Activated effector memory CD4-positive, alpha-beta T cell treated with anti-CD3 and anti-CD28 coated beads, Interleukin-2, amount 50 U/mL, for 16 hours (primary cell): ENCODE results near the gene UPP2.

Source experiments
- DNase-seq: peaks from one replicate; pipeline ENCODE4 v3.0.0-alpha.2; 2020

UPP2 gene

DNA sequence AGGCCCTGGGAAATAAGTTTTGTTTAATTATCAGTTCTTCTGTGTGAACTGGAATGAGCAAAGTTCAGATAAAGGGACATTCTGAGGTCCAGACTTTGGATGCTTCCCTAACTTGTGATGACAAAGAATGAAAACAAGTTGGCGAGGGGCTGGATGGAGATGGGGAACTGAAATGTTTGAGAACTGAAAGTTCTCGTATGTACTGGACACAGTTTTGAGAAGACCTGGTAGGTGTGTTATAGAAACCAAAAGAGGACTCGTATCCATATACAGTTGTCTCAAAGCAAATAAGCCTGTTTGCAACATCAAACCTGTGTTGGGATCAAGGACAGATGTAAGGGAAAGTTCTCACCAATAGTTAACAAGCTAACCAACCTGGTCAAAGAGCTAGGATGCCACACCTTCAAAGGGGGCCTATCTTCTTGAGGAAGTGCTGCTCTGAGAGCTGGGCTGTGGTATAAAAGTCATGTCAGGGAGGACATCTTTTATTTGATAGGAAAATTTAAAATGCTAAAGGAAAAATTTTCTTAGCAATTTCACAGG lies at the start of gene UPP2:
Gene UPP2 (plus strand): TSS at position 493 of the 543 bp plus-strand sequence. CDS start 188 bp downstream, outside the sequence.
- DNase-seq = no peak

DNA sequence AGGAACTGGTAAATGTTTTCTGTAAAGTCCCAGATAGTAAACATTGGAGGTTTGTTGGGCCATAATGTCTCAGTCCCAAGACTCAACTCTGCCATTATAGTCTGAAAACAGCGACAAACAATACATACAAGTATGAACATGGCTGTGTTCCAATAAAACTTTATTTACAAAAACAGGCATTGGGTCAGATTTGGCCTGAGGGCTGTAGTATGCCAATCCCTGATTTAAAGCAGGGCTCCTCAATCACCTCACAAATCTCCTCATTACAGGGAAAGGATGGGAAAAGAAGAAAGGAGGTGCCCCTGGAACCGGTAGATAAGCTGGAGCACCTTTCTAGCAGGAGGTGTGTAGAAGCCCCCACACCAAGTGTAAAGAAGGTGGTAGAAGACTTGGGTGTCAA lies 48.9 kb upstream of the UPP2 start:
- no peak for DNase-seq

DNA sequence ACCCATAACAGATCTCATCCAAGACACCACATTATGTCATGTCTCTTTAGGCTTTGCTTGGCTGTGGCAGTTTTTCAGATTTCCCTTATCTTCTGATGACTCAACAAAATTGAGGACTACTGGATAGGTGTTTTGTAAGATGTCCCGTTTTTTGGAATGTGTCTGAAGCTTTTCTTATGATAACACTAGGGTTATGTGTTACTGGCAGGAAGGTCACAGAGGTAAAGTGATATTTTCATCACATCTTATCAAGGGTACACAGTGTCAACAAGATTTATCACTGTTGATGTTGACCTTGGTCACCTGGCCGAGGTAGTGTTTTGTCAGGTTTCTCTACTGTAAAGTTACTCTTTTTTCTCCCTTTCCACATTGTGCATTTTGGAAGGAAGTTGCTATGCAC lies 44.8 kb upstream of the UPP2 start:
- DNase-seq = no peak

DNA sequence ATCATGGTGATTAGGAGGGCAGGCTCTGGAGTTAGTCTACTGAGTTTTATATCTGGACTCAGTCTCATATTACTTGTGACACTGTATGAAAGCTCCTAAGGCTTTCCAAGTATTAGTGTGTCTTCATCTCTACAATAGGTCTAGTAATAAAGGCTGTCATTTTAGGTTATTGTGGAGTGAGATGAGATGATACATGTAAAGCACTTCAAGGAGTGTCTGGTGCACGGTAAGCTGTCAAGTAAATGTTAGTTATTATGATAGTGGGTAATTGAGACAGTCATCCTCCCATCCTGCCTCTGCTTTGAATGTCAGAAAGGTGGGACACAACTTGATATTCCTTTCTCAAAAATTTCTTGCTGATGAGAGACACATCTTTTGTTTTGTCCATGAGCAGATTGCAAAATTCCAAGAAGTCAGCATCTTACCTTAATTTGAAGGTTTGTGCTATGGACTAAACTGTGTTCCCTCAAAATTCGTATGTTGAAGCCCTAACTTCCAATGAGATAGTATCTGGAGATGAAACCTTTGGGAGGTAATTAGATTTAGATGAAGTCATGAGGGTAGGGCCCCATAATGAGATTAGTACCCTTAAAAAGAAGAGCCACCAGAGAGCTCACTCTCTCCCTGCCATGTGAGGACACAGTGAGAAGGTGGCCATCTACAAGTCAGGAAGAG lies 41.4 kb upstream of the UPP2 start:
- no peak for DNase-seq

DNA sequence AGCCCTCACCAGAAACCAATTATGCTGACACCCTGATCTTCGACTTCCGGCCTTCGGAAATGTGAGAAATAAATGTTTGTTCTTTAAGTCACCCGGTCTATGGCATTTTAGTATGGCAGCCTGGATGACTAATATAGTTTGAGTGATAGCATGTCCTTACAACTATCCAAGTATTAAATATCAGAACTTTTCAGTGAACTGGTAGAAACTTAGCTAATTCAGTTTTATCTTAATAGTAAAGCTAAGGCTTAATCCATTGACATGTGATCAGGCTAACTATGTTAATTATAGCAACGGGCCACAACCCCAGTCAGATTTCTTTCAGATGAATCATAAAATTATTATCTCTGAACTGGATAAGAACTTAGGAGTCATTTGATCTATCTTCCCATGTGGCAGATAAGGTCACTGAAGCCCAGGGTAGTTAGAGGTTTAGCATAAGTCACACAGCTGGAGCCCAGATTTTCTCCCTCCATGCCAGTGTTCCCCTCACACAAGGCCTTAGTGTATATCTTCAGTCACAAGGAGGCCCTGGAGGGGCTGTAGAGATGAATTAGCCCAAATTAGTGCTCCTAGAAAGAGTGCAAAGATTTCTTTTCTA lies 40.7 kb upstream of the UPP2 start:
- DNase-seq = no peak

DNA sequence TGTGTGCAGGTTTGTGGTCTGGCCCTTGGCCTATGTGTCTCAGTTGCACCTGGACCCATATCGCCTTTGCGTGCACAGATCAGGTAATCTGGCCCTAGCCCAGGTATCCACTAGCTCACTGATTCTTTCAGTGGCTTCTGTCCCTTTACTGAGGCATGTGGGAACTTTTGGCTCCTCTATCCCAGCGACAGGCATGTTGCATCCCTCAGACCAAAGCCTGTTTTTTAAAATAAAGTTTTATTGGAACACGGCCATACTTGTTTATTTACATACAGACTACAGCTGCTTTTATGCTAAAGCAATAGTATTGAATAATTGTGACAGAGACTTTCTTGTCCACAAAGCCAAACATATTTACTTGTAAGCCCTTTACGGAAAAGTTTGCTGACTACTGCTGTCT lies 39.9 kb upstream of the UPP2 start:
- DNase-seq = no peak

DNA sequence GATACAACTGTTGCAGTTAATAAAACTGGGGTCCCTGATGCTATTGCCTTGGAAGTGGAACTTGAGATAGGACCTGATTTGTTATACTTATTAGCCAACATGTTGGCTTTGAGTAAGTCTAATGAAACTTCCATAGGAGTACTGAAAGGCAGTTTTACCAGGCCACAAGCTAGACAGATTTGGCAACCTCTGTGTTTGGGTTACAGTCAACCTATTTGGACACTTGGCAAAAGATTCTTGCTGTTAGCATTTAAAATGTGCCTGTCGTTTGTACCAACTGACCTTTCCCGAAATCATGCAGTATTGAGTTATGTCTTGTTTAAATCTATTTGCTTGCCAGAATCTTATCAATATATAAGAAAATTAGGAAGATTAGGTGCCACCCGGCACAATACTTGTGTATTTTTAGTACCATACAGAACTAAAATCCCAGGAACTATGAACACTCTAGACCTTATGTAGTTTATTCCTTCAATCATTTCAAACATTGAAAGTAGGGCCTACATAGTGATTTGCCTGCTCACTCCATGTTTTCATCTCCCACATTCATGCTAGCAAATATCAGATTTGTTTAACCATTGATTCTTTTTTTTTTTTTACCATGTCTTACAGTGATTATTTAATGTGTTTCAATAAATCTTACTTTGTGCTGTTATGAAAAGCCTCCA lies 35.5 kb upstream of the UPP2 start:
- no peak for DNase-seq

DNA sequence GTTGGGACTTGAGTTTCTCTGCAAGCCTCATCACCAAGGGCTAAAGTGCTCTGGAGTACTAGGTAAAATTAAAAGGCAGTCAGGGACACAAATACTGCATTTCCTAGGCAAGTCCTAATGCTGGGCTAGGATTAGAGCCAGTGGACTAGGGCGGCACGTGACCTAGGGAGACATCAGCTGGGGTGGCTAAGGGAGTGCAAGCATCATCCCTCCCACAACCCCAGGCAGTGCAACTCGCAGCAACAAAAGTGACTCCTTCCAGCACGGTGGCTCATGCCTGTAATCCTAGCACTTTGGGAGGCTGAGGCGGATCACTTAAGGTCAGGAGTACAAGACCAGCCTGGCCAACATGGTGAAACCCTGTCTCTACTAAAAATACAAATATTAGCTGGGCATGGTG lies 30.7 kb upstream of the UPP2 start:
- DNase-seq = no peak

DNA sequence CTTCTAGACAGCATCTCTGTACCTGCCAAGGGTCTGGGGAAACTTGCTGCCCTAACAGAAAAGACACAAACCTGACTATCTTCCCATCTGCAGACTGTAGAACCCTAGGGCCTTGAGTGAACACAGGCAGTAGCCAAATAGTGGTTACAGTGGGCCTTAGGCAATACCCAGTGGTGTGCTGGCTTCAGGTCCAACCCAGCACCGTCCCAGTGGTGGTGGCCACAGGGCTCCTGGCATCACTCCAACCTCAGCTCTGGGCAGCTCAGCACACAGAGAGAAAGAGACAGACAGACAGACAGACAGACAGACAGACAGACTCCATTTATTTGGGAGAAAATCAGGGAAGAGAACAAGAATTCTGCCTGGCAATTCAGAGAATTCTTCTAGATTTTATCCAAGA lies 29.3 kb upstream of the UPP2 start:
- DNase-seq = no peak

DNA sequence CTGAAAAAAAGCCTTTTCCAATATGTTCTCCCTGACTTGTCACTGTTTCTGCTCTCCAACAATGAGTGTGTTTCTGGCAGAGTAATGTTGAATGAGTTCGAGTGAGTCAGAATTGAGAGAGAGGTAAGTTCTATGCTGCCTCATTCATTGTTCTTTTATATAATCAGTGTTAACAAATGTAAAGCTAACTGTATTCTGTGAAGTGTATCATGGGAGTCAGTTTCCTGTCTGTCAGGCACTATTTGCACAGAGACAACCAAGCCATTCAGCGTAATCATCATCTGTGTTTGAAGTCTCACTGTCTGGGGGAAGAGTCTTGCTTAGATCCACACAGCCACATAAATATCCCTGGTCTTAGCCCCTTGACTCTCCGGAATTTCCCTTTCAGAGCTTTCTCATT lies 22.0 kb upstream of the UPP2 start:
- DNase-seq = no peak

DNA sequence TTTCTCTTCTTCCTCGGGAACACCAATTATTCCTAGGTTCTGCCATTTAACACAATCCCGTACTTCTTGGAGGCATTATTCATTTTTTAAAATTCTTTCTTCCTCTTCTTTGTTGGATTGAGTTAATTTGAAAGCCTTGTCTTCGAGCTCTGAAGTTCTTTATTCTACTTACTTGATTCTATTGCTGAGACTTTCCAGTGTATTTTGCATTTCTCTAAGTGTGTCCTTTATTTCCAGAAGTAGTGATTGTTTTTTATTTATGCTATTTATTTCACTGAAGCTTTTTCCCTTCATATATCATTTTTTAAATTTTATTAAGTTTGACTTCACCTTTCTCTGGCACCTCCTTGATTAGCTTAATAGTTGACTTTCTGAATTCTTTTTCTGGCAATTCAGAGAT lies 13.6 kb upstream of the UPP2 start:
- no peak for DNase-seq

DNA sequence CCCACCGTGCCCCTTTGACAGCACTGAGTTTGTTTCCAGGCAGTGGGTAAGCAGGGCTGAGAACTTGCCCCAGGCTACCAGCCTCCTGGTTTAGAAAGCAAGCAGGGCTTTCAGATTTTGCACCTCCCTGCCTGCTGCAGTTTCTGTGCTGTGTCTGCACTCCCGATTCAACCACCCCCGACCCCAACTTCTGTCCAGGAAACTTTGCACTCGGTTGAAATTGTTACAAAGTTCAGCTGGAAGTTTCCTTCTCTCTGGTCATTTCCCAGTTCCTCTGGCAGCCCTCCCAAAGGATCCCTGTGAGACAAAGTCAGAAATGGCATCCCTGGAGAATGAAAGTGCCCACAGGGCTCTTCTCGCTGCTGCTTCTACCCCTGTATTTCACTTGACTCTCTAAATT lies 12.4 kb upstream of the UPP2 start:
- DNase-seq = no peak

DNA sequence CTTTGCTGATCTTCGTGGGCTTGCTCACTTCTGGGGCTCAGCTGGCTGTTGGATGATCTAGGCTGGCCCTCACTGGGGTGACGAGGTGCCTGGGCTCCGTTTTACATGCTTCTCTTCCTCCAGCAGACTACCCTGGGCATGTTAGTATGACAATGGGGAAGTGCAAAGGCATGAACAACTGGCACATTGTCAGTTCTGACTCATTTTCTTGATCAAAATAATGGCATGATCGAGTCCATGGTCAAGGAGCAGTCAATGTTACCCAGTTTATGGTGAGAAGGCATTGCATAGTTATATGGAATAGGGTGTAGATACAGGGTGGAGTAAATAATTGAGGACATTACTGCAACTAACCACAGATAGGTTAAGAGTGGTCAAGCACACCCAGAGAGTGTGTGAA lies 10.0 kb upstream of the UPP2 start:
- no peak for DNase-seq

DNA sequence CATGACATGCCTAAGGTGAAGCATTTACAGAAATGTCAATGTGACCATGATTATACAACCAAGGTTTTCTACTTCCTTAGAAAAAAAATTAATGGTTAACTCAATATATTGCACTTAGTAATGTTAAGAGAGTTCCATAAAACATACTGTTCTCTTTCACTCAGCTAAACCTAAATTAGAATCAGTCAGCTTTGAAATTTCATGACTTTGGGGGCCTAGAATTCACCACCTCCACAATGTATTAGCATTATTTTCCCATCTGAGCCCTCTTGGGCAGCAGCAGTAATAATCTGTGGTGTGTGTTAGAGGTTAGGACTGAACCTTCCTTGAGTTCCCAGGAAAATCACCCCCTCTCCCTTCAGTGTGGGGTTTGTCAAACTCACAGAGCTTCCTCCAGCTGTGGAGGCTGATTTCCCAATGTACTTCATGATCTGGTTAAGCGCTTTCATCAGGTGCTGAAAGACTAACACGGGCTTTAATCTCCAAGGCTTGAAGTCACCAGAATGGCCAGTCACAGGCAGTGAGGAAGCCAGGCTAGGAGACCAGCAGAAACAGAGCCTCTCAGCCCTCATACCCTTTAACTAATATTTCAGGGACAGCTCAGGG lies 7.1 kb upstream of the UPP2 start:
- DNase-seq = no peak

DNA sequence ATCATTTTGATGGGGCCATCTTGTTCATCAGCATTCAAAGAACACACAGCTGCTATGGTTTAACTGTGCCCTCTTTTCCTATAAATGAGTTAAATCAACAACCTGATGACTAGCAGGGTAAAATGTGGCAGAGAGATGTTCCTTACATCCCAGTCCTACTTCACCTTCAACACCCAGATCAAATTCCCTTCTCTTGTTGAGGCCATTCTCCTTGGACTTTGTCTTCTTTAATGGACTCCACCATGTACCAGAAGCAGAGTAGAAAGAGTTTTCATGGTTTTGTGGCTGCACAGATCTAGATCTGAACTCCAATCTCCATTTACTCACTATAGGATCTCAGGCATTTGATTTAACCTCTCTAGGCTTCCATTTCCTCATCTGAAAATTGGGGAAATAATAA lies 6.4 kb upstream of the UPP2 start:
- no peak for DNase-seq

DNA sequence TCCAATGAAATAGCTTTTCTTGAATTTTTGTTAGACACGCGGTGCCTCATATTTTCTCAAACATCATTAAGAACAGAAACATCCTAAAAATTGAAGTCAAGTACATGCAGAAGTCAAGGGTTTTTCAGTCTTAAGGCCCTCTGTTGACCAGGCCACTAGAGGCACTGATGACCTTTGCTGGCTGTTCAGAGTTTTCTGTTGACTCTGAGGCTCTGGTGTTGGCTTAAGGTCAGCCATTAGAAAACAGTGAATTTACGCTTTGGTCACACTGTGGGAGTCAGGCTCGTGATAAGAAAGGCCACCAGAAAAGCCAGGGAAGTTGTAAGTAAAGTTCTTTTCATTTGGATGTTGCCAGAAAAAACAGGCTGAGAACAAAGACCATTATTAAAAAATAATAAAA lies 5.8 kb upstream of the UPP2 start:
- DNase-seq = no peak

DNA sequence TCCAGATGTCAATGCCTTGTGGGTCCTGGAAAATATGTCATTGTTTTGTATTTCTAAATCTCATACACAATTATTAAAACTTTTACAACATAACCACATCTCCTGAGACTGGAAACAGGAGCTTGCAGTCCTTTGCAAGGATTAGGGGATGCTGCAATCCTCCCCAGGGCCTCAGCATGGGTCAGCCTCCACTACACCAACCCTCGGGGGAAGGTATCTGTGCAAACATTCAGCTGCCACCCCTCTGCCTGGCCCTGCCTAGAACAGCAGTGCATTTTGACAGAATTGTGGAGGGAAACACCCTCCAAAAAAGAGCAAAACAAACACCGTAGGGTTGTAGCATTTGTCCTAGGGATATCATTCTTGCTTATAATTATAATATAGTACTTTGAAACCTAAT lies 4.2 kb upstream of the UPP2 start:
- DNase-seq = no peak

DNA sequence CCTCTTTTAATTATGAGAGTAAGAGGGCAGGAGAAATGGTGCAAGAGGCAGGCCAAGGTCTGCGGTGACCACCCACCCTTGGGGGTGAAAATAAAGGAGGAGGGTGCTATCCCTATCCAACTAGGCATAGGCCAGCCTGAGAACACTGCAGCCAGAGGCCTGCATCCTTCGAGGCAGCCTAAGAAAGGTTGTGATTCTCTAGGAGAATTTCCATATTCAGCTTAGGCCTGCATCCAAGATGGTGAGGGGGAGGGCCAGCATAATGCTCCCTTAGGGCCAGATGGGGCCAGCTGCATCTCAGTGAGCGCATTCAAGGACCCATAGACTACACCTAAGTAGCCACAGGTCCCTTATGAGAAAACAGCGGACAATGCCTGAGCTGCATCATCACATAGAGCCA lies 3.5 kb upstream of the UPP2 start:
- no peak for DNase-seq

DNA sequence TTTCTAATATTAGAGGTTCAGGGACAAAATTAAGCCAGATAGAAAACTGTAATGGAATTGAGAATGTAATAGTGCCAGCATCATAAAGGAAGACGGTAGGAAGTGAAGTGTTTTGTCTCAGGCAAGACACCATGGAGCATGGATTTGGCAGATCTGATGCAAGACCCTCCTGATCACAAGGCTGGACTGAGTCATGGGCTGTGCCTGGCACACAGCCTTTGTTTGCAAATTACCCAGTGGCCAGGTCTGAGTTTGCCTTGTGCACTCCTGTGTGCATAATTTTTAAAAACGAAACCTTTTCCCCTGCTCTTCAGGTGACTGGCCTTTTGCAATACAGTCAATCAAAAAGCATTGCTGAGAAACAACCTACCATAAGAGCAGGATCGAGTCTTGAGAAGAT lies 2.0 kb upstream of the UPP2 start:
- no peak for DNase-seq

DNA sequence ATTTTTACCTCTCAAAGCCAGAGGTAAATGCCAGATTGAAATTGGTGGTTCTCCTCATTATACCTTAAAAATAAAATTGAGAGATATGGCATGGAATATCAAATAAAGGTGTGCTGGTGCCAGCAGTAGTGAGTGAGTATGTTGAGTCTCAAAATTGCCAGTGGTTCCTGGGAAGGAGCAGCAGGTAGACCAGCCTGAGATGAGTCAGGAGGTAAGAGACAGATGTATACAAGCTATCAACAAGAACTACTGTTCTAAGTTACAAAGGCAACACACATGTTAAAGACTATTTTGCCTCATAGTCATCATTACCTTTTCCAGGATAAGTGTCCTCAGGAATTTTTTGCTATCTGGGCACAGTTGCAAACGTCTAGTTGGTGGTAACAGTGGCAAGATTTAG lies 1.3 kb upstream of the UPP2 start:
- DNase-seq = no peak

DNA sequence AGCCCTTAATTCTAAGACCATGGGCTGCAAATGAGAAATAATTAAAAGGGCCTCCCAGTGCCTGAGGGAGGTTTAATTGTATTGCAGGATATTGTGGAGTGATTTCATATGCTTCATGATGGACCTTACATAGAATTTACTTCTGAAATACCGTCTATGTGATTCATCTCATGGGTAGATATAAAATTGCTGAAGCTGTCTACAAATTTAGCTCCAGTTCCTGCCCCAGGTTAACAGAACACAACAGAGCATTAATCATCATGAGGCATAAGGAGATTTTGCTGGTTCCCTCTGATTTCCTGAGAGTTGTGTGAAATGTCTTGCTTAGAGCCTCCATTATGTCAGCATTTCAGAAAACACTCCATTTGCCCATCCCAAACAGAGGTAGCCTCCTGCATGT lies 770 bp downstream of the UPP2 start:
- DNase-seq = no peak

DNA sequence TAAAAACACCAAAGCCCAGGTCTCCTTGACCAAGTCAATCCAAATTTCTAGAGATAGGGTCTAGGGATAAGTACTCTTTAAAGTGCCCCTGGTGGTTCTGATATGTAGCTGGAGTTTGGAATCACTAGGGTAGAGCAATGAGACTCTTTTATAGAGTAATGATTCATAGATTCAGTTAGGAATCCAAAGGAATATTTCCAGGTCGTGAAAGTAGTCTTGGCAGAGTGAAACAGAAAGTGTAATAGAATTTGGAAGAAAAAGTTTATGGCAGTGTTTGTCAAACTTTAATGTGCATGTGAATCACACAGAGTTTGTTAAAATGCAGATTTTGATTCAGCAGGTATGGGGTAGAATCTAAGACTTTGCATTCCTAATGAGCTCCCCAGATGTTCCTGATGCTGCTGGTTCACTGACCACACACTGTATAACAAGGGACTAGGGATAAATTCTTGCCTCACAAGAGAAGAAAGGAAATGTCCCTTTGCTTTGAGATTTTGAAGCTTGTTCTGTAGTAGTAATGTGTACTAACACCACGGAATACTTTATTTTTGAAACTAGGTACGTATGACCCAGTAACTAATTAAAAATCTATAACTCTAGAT lies 1.8 kb downstream of the UPP2 start:
- no peak for DNase-seq

DNA sequence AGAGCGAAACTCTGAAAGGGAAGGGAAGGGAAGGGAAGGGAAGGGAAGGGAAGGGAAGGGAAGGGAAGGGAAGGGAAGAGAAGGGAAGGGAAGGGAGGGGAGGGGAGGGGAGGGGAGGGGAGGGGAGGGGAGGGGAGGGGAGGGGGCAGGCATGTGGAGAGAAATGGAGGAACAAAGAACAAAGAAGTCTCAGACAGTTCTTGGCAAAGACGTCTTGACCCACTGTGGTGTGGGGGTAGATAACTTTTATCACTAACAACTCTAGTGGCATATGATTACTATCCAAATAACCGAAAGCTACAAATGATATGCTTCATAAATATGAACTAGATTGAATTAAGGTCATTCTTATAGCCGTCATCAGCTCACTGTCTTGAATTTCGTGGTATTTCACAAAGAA lies 3.2 kb downstream of the UPP2 start:
- DNase-seq = no peak

DNA sequence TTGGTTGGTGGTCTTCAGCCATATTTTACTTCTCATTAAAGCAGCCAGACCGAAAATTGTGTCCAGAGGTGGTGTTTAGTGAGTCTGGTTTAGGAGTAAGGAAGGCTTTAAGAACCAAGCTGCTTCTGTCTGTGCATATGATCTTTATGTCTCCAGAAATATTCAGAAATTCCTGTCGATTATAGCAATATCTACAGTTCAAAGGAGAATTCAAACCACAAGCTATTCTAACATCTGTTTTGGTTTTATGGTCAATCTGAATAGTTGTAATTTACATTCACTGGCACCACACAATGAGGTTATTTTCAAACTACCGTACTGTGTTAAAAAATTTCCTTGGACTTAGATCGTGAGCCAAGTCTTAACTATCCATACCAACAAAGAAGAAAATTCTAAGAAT lies 11.3 kb downstream of the UPP2 start:
- DNase-seq = no peak
